HUES64 (cell line): ENCODE results near the gene HRH2.
"Not testable (repeated sequence)": the region's sequence is repeated elsewhere in the genome, so short reads cannot be mapped to it uniquely, and the experiment has no call there.

Experiments used
- H3K27ac ChIP-seq: 2 replicates; pipeline ENCODE4 v1.7.0; 2013; ENCODE audit warnings: low read depth, low read length, inconsistent platforms
- H3K27me3 ChIP-seq: 2 replicates; pipeline ENCODE4 v1.6.1; 2013; ENCODE audit warnings: mild to moderate bottlenecking, low read length; ENCODE audit not compliant: insufficient read depth
- H3K36me3 ChIP-seq: 2 replicates; pipeline ENCODE4 v1.6.1; 2013; ENCODE audit warnings: mild to moderate bottlenecking, low read length; ENCODE audit not compliant: insufficient read depth
- H3K4me1 ChIP-seq: 2 replicates; pipeline ENCODE4 v1.6.1; 2013; ENCODE audit warnings: mild to moderate bottlenecking, low read length, moderate library complexity; ENCODE audit not compliant: insufficient read depth
- H3K4me3 ChIP-seq: 2 replicates; pipeline ENCODE4 v1.5.1; 2013; ENCODE audit warnings: mild to moderate bottlenecking, low read length, moderate library complexity
- H3K9ac ChIP-seq: 2 replicates; pipeline ENCODE4 v1.6.1; 2013; ENCODE audit warnings: mild to moderate bottlenecking, low read depth, low read length
- H3K9me3 ChIP-seq: 2 replicates; pipeline ENCODE4 v1.6.1; 2013; ENCODE audit warnings: low read depth, low read length; ENCODE audit not compliant: insufficient read depth
- WGBS: fragments of 150-250, 120-280 bp; methylation state at CpG from one replicate; pipeline ENCODE4 v1.1.7; 2013; ENCODE audit warnings: missing lambda C conversion rate; 5-methylcytosine and 5-hydroxymethylcytosine counted together

Gene HRH2

GRCh38 chr5:175646251-175646650, 11.6 kb upstream of the HRH2 start:
- Histone ChIP-seq H3K36me3 (no peaks in the 10 kb centered on the region), H3K27ac (no peak overlapping the region), H3K9me3 (peaks cover 33% of the 10 kb centered on the region), H3K9ac (no peak overlapping the region), H3K4me3 (no peak overlapping the region), H3K27me3 (no peaks in the 10 kb centered on the region), H3K4me1 (no peaks in the 10 kb centered on the region)
- 98% methylated on average over 2 of the region's 3 CpGs for WGBS

DNA sequence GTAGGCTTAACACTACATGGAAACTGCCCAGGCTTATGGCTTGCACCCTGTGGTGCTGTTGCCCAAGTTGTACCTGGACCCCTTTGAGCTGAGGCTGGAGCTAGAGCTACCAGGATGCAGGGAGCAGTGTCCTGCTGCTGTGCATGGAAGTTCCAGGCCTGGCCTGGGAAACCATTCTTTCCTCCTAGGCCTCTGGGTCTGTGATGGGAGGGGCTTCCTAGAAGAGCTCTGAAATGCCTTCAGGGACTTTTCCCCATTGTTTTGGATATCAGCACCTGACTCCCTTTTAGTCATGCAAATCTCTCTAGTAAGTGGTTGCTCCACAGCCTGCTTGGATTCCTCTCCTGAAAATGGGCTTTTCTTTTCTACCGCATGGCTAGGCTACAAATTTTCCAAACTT, 7.9 kb upstream of the HRH2 start:
- Histone ChIP-seq H3K36me3 (no peaks in the 10 kb centered on the region), H3K4me1 (no peaks in the 10 kb centered on the region; the same call in 1 of the 2 replicates), H3K27ac (no peak overlapping the region), H3K27me3 (no peaks in the 10 kb centered on the region), H3K9me3 (peaks cover 33% of the 10 kb centered on the region), H3K4me3 (no peak overlapping the region), H3K9ac (no peak overlapping the region)
- WGBS: 91% methylated on average over 1 of the region's 1 CpG

DNA sequence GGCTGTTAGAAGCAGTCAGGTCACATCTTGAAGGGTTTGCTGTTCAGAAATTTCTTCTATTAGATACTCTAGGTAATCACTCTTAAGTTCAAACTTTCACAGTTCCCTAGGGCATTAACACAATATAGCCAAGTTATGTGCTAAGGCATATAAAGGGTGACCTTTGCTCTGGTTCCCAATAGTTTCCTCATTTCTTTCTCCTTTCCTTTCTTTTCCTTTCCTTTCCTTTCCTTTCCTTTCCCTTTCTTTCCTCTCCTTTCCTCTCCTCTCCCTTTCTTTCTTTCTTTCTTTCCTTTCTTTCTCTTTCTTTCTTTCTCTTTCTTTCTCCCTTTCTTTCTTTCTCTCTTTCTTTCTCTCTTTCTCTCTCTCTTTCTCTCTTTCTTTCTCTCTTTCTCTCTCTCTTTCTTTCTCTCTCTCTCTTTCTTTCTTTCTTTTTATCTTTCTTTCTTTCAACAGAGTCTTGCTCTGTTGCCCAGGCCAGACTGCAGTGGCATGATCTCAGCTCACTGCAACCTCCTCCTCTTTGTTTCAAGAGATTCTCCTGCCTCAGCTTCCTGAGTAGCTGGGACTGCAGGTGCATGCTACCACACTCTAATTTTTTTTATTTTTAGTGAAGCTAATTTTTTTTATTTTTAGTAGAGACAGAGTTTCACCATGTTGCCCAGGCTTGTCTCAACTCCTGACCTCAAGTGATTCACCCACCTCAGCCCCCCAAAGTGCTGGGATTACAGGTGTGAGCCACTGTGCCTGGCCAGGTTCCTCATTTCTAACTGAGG, 7.3 kb upstream of the HRH2 start:
- not testable (repeated sequence) for H3K36me3 ChIP-seq, H3K27me3 ChIP-seq, H3K4me3 ChIP-seq, H3K27ac ChIP-seq, H3K9ac ChIP-seq, H3K4me1 ChIP-seq
- peaks cover 33% of the 10 kb centered on the region for H3K9me3 ChIP-seq

- H3K27ac ChIP-seq: no peak overlapping the region
- H3K4me3 ChIP-seq: no peak overlapping the region
- WGBS: 95% methylated on average over 11 of the region's 11 CpGs
- no peaks in the 10 kb centered on the region; the same call in 1 of the 2 replicates for H3K4me1 ChIP-seq
- H3K36me3 ChIP-seq: no peaks in the 10 kb centered on the region
- H3K9me3 ChIP-seq: peaks cover 19% of the 10 kb centered on the region
- H3K9ac ChIP-seq: no peak overlapping the region
- H3K27me3 ChIP-seq: peaks cover 16% of the 10 kb centered on the region; the same call in 1 of the 2 replicates
Measured at GRCh38 chr5:175652741-175653663, 4.9 kb upstream of the HRH2 start.

DNA sequence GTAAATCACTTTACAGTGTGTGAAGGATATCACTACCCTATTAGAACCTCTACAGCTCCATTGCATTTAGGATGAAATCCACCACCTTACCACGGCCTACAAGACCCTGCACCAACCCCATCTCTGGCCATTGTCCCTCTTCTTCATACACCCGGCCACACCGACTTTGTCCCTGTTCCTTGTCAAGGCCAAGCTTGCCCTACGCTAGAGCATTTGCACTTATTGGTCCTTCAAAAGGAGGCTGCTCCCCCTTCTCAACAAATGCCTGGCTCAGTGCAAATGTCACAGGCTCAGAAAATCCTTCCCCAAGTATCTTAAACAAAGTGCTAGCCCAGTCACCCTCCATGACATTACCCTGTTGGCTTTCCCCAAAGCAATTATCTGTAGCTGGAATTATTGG, 4.1 kb upstream of the HRH2 start:
- no peaks in the 10 kb centered on the region for H3K36me3 ChIP-seq
- WGBS: 94% methylated on average over 4 of the region's 4 CpGs

DNA sequence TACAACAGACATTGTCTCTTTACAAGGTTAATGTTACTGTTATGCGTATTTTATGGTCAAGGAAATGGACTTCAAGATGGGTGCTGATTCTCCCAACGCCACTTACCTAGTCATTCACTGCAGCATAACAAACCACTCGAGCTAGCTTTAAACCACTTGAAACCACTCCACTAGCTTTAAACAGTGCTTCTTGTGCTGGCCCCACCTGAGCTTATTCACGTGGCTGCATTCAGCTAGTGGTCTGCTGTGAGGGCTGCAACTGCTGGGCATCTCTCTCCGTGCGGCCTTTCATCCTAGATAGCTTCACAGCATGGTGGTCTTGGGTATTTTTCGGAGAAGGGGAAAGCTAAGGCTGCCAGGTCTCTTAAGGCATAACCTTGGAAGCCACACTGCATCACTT, 3.5 kb upstream of the HRH2 start:
- Histone ChIP-seq H3K27ac (no peak overlapping the region), H3K27me3 (peaks cover 29% of the 10 kb centered on the region), H3K9me3 (peaks cover 10% of the 10 kb centered on the region), H3K4me3 (no peak overlapping the region), H3K9ac (no peak overlapping the region), H3K36me3 (no peaks in the 10 kb centered on the region), H3K4me1 (no peaks in the 10 kb centered on the region; the same call in 1 of the 2 replicates)
- WGBS: 85% methylated on average over 7 of the region's 7 CpGs

More for the DNA sequence above, 4.1 kb upstream of the HRH2 start:
- peaks cover 13% of the 10 kb centered on the region for H3K9me3 ChIP-seq
- H3K9ac ChIP-seq: no peak overlapping the region
- H3K4me1 ChIP-seq: no peaks in the 10 kb centered on the region; the same call in 1 of the 2 replicates
- peaks cover 23% of the 10 kb centered on the region for H3K27me3 ChIP-seq
- no peak overlapping the region for H3K27ac ChIP-seq
- H3K4me3 ChIP-seq: no peak overlapping the region

GRCh38 chr5:175654807-175655206, 3.1 kb upstream of the HRH2 start:
- H3K36me3 ChIP-seq: no peaks in the 10 kb centered on the region
- H3K4me3 ChIP-seq: no peak overlapping the region
- H3K4me1 ChIP-seq: no peaks in the 10 kb centered on the region; the same call in 1 of the 2 replicates
- no peak overlapping the region for H3K9ac ChIP-seq
- WGBS: 91% methylated on average over 8 of the region's 8 CpGs
- peaks cover 34% of the 10 kb centered on the region for H3K27me3 ChIP-seq
- H3K9me3 ChIP-seq: peaks cover 5% of the 10 kb centered on the region
- no peak overlapping the region for H3K27ac ChIP-seq

DNA sequence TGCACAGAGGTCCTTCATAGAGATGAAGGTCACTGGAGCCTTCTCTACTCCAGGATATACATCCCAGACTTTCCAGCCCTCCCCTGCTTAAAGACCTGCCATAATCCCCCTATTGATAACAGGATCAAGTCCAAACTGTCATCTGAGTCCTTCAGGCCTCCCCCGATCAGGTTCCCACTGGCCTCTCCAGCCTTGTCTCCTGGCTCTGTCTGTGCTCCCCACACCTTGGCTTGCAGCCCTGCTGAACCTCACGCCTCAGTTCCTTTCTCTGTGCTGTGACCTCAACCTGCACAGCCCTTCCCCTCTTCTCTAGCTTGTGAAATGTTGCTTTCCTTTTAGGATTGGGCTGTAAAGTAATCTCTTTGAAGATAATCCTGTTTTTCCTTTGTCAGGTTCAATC, 2.5 kb upstream of the HRH2 start:
- peaks cover 35% of the 10 kb centered on the region for H3K27me3 ChIP-seq
- H3K9me3 ChIP-seq: no peaks in the 10 kb centered on the region; the same call in 1 of the 2 replicates
- H3K27ac ChIP-seq: no peak overlapping the region
- 93% methylated on average over 2 of the region's 2 CpGs for WGBS
- no peak overlapping the region for H3K4me3 ChIP-seq
- H3K36me3 ChIP-seq: no peaks in the 10 kb centered on the region
- no peak overlapping the region for H3K9ac ChIP-seq
- no peaks in the 10 kb centered on the region; the same call in 1 of the 2 replicates for H3K4me1 ChIP-seq

DNA sequence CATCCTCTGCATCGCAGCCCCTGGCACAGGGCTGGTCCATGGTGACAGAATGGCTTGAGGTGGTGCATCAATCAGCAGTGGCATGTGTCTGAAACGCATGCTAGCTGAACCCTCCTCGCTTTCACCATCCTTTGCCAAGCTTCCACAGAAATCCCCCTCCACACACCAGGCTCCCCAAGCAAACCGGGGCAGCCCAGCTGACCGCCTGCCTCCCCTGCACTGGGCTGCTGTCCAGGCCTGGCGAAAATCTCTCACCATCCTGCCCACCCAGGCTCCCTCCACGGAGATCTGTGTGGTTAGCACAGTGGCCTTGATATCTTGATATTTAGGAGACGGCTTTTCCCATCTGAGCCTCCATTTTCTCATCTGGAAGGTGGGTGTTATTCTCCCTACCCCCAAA, 905 bp upstream of the HRH2 start:
- H3K27ac ChIP-seq: no peak overlapping the region
- no peak overlapping the region for H3K9ac ChIP-seq
- 83% methylated on average over 8 of the region's 8 CpGs for WGBS
- H3K4me1 ChIP-seq: no peaks in the 10 kb centered on the region; the same call in 1 of the 2 replicates
- no peaks in the 10 kb centered on the region for H3K9me3 ChIP-seq
- H3K27me3 ChIP-seq: peaks cover 35% of the 10 kb centered on the region
- H3K36me3 ChIP-seq: no peaks in the 10 kb centered on the region; the same call in 1 of the 2 replicates
- H3K4me3 ChIP-seq: peak overlapping the region; percentile 71

- Histone ChIP-seq H3K9ac (peak overlapping the region; percentile 35; the same call in 1 of the 2 replicates), H3K4me3 (peak overlapping the region; percentile 71), H3K4me1 (no peaks in the 10 kb centered on the region; the same call in 1 of the 2 replicates), H3K36me3 (no peaks in the 10 kb centered on the region; the same call in 1 of the 2 replicates), H3K27ac (no peak overlapping the region), H3K27me3 (peaks cover 35% of the 10 kb centered on the region), H3K9me3 (no peaks in the 10 kb centered on the region)
- WGBS: 7% methylated on average over 41 of the region's 41 CpGs
Measured at GRCh38 chr5:175658299-175659145, 651 bp downstream of the HRH2 start.
